ENCODE data around the gene DENND4A. TPM values are rescaled to one million over a fixed set of nuclear protein-coding genes. Genes with fewer than 3 reads are reported as not detected.

The DENND4A gene
- total and polyA plus RNA-seq, 9 of the 15 experiments (the other 6 are each of a cell fraction or from before 2014, with no cell fraction given): 6.8 to 32.3 (median 19.9) TPM

DNA sequence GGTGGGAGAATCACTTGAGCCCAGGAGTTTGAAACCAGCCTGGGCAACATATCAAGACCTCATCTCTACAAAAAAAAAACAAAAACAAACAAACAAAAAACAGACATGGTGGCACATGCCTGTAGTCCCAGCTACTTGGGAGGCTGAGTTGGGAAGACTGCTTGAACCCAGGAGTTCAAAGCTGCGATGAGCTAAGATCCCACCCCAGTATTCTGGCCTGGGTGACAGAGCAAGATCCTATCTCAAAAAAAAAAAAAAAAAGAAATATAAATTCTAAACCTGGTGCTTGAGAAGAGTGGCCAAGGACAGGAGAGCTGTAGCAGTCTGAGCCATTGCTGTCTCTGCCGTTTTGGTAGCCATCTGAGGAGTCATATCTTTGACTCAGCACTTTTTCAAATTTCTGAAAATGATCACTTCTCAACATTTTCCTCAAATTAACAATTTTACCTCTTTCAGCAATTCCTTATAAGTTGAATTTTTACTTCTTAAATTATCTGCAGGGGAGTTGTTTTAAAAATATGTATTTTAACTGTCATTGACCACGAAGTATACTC, 3.6 kb upstream of the DENND4A start (continued):
- TF ChIP-seq, protein P1, sequence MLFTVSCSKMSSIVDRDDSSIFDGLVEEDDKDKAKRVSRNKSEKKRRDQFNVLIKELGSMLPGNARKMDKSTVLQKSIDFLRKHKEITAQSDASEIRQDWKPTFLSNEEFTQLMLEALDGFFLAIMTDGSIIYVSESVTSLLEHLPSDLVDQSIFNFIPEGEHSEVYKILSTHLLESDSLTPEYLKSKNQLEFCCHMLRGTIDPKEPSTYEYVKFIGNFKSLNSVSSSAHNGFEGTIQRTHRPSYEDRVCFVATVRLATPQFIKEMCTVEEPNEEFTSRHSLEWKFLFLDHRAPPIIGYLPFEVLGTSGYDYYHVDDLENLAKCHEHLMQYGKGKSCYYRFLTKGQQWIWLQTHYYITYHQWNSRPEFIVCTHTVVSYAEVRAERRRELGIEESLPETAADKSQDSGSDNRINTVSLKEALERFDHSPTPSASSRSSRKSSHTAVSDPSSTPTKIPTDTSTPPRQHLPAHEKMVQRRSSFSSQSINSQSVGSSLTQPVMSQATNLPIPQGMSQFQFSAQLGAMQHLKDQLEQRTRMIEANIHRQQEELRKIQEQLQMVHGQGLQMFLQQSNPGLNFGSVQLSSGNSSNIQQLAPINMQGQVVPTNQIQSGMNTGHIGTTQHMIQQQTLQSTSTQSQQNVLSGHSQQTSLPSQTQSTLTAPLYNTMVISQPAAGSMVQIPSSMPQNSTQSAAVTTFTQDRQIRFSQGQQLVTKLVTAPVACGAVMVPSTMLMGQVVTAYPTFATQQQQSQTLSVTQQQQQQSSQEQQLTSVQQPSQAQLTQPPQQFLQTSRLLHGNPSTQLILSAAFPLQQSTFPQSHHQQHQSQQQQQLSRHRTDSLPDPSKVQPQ (CRISPR knock-in tag; IDR thresholded peaks at IDR 0.05; ENCODE audit: borderline replicate concordance): no peak
- TF ChIP-seq, protein P2, sequence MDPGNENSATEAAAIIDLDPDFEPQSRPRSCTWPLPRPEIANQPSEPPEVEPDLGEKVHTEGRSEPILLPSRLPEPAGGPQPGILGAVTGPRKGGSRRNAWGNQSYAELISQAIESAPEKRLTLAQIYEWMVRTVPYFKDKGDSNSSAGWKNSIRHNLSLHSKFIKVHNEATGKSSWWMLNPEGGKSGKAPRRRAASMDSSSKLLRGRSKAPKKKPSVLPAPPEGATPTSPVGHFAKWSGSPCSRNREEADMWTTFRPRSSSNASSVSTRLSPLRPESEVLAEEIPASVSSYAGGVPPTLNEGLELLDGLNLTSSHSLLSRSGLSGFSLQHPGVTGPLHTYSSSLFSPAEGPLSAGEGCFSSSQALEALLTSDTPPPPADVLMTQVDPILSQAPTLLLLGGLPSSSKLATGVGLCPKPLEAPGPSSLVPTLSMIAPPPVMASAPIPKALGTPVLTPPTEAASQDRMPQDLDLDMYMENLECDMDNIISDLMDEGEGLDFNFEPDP (CRISPR knock-in tag; IDR thresholded peaks at IDR 0.05): no peak
- TF ChIP-seq JUNB (CRISPR knock-in tag; conservative IDR thresholded peaks at IDR 0.05): no peak
- TF ChIP-seq PPARD (CRISPR knock-in tag; IDR thresholded peaks at IDR 0.05): no peak
- no peak for TF ChIP-seq NR4A1 (CRISPR knock-in tag; IDR thresholded peaks at IDR 0.05)
- TF ChIP-seq NR4A1 (tag; IDR thresholded peaks at IDR 0.05): no peak
- TF ChIP-seq ZNF134 (CRISPR knock-in tag; conservative IDR thresholded peaks at IDR 0.05): no peak
- TF ChIP-seq NONO (IDR thresholded peaks at IDR 0.05; ENCODE audit: low read depth in 2 of 2, low read length in 1 of 2): no peak
- TF ChIP-seq PTRF (tag; IDR thresholded peaks at IDR 0.05): no peak
- no peak for TF ChIP-seq TGIF2 (CRISPR knock-in tag; IDR thresholded peaks at IDR 0.05)
- no peak for TF ChIP-seq TSC22D4 (tag; IDR thresholded peaks at IDR 0.05)
- TF ChIP-seq SIRT6 (IDR thresholded peaks at IDR 0.05; ENCODE audit: low read depth, low read length): no peak
- TF ChIP-seq CBX8 (IDR thresholded peaks at IDR 0.05; ENCODE audit: borderline replicate concordance, extremely low read depth, low read depth, low read length, poor library complexity, severe bottlenecking): no peak
- no peak for TF ChIP-seq SAP30 (IDR thresholded peaks at IDR 0.05; ENCODE audit: borderline replicate concordance, insufficient read depth, low read depth, low read length, poor library complexity, severe bottlenecking)
- no peak for TF ChIP-seq CBFA2T2 (conservative IDR thresholded peaks at IDR 0.05)
- TF ChIP-seq PHB2 (IDR thresholded peaks at IDR 0.05; ENCODE audit: low read depth): no peak
- TF ChIP-seq NCOA2 (IDR thresholded peaks at IDR 0.05; ENCODE audit: partially characterized antibody in 2 of 2): no peak
- TF ChIP-seq RHOXF2B (CRISPR knock-in tag; conservative IDR thresholded peaks at IDR 0.05): no peak
- peak; percentile 95 for TF ChIP-seq MAFK (IDR thresholded peaks at IDR 0.05; ENCODE audit: low read length)
- TF ChIP-seq FOXM1 (IDR thresholded peaks at IDR 0.05; ENCODE audit: low read depth): peak; percentile 27; the same call in 1 of the 2 replicates
- TF ChIP-seq FOXM1 (CRISPR knock-in tag; IDR thresholded peaks at IDR 0.05; ENCODE audit: low read depth): no peak
- no peak for TF ChIP-seq RNF2 (IDR thresholded peaks at IDR 0.05)
- TF ChIP-seq, protein P3, sequence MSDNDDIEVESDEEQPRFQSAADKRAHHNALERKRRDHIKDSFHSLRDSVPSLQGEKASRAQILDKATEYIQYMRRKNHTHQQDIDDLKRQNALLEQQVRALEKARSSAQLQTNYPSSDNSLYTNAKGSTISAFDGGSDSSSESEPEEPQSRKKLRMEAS (CRISPR knock-in tag; IDR thresholded peaks at IDR 0.05): no peak
- no peak for TF ChIP-seq SRSF1 (IDR thresholded peaks at IDR 0.05; ENCODE audit: low read depth, low read length)
- no peak for TF ChIP-seq GATAD2B (IDR thresholded peaks at IDR 0.05; ENCODE audit: borderline replicate concordance)
- TF ChIP-seq MCM7 (IDR thresholded peaks at IDR 0.05): no peak
- no peak for TF ChIP-seq SNRNP70 (optimal IDR thresholded peaks at IDR 0.05; ENCODE audit: low read depth, low read length)
- TF ChIP-seq PRPF4 (IDR thresholded peaks at IDR 0.05; ENCODE audit: insufficient read depth, low read depth, low read length, poor library complexity, severe bottlenecking): no peak
